CD4-positive, alpha-beta T cell treated with Interleukin-15 for 4 hours (primary cell): ENCODE data around the gene BRSK2.

Source experiments
- DNase-seq: peaks from one replicate; pipeline ENCODE4 v3.0.0-alpha.2; 2020; ENCODE audit warnings: low spot score

Gene BRSK2

DNA sequence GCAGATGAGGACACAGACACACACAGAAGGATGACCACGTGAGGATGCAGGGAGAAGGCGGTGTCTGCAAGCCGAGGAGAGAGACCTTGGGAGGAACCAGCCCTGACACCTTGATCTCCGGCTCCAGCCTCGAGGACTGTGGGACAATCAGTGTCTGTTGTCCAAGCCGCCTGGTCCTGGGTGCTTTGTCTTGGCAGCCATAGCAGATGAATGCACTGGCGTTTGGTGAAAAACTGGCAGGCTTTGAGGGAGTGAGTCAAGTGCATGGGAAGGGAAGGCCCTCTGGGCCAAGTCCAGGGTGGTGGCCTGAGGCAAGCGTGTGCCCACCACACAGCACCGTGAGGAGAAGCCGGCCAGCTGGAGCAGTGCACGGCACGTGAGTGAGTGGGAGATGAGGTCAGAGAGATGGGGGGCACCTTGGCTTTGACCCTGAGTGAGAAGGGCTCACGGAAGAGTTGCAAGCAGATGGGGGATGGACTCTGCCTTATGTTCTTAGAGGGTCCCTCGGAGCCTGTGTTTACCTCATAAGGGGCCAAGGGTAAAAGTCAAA, 12.4 kb upstream of the BRSK2 start:
- DNase-seq, result no peak

DNA sequence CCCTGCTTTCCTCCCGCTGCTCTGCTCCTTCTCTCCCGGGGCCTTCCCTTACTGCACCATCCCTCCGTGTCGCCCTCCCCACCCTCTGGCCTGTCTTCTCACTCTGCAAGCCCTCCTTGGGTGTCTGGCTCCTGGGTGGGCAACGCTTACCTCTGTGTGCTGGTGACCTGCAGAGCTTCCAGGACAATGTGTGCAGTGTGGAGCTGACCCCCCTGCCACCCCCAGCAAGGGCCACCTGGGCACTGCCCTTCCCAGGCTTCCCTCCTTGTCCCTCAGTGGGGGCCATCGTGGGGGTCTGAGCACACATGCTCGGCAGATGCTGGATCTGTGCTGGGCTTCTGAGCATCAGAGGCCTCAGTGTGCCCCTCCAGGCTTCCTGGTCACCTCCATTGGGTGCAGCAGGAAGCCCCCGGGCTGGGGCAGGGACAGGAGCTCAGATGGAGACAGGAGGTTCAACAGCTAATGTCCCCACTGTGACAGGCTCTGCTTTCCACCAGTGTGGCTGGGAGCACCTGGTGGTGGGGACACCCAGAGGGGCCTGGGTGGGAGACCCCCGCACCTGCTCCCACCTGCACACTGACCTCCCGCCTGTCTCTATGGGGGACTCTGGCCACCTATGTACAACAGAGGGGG, 7.8 kb upstream of the BRSK2 start:
- no peak for DNase-seq

DNA sequence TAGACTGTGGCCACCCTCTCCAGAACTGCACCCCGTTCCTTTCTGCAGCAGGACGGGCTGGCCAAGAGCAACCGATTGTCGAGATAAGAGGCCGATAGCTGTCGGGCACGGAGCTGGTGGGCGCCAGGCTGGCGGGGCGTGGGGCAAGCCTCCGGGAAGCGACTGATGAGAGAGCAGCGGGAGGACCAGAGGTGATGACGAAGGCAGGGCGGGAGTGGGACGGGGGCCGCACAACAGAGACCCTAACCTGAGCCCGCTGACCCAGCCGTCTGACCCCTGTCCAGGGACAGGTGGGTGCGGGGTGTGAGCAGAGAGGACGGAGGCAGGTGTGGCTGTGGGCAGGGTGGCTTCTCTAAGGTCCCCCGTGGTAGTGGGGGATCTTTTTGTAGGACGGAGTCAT, 7.3 kb upstream of the BRSK2 start:
- no peak for DNase-seq

DNA sequence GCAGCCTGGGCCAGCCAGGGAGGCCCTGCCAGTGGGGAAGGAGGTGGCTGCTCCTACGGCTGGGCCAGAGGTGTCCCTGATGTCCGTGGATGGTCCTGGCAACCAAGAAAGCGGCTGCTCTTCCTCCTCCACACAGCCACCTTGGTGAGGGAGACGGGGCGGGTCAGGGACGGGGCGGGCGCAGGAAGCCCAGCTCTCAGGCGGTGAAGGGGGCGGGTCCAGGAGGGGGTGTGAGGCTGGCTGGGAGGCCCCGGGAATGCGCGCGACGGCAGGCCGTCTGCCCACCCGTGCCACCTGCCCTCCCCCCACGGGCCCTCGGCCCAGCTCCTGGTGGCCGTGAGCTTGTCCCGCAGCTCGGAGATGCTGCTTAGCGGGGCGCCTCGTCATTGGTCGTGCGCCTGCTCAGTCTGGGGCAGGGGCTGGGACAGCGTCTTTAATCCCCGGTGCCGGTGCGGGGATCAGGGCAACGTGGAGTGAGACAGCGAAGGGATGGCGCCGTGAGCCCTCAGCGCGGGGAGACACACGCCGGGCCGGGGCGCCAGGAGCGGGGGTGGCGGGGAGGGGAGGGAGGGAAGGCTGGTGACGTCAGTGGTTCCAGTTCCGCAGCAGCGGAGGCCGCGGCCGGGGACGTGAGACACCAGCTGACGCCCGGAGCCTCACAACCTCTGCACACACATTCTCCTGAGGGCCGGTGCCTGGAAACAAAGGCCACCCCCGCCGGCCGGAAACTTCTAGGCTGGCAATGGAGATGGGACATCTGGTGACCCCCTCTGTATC, 6.7 kb upstream of the BRSK2 start:
- peak; percentile 61 for DNase-seq

DNA sequence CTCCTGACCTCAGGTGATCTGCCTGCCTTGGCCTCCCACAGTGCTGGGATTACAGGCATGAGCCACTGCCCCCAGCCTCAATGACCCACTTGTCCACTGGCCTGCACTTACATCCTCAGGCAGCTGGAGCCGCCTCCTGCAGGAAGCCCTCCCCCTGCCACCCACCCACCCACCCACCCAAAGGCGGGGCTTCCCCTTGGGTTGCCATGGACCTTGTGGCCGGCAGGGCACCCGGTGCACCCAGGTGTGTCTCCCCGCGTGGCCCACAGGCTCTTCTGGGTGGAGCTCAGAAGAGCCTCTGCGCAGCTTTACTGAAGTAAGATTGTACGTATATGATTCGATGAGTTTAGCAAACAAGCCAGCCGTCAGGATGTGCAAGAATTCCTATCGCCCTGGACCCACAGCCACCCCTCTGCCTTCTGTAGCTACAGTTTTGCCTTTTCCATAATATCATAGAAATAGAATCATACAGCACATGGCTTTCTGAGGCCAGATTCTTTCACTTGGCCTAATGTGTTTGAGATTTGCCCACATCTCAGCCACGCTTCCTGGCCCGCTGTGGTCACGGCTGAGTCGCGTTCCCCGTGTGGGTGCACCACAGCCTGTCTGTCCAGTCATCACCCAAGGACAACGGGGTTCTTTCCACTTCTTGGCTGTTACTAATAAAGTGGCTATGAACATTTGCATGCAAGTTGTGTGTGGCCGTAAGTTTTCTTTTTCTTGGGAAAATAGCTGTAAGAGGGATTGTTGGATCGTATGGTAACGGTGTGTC, 5.3 kb upstream of the BRSK2 start:
- no peak for DNase-seq

DNA sequence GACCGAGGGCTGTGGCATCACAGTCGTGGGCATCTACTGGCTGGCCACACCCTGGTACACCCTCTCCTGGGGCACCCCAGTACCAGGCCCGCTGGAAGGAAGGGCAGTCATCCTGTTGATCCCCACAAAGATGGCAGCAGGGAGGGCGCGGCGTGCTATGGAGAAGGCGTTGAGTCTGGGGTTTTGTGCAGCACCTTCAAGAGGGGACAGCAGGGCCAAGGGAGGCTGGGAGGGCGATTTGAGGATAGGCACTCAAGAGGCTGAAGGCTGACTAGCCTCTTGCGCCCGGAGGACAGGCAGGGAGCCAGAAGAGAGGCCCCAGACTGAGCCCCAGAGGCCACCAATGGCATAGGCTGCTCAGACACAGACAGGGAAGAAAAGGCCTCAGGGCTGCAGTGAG, 2.2 kb upstream of the BRSK2 start:
- no peak for DNase-seq

DNA sequence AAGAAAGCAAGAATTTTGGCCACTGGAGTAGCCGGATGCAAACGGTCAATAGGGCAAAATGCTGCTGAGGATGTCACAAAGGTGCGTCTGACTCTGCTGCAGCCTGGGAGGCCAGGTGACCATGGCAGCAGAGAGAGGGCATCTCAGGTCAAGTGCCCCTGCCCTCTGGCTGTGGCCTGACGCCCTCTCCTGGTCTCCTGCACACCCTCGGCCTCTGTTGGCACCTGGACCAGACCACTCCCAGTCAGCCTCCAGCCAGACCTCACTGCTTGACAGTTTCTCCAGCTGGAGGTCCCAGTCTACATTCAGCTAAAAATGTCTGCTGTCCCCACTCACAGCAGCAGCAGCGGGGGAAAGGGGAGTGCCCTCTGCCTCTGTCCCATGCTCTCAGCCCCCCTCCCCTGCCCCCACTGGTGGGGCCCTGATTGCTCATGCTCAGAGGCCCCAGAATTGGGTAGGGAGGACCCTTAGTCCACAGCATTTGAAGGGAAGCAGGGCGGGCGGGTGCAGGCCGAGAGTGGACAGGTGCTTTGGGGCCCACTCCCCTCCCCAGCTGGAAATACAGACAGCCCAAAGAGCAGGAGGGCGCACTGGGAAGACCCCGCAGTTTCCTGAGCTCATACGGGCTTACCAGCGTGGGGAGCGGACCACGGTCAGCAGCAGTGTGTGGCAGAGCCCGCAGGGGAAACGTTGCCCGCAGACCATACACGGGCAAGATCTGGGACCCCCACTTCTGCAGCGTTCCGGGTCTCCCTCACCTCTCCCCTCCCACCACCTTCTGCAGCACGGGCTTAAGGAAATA, 1.6 kb upstream of the BRSK2 start:
- DNase-seq, result no peak

DNA sequence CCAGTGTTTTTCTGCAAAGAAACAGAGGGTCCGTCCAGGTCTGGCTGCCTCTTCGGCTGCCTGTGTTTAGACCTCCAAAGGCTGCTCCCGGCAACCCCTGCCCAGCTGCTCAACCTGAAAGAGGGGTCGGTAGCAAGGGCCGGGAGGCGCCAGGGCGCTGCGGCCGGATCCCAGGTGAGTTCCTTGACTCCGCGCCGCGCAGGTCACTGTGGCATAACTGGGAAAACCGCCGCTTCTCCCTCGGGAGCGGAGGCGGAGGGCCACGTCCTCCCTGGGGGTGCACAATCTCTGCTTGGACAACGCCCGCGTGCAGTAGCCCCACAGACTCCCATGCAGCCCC, 1.0 kb upstream of the BRSK2 start:
- DNase-seq, result no peak

DNA sequence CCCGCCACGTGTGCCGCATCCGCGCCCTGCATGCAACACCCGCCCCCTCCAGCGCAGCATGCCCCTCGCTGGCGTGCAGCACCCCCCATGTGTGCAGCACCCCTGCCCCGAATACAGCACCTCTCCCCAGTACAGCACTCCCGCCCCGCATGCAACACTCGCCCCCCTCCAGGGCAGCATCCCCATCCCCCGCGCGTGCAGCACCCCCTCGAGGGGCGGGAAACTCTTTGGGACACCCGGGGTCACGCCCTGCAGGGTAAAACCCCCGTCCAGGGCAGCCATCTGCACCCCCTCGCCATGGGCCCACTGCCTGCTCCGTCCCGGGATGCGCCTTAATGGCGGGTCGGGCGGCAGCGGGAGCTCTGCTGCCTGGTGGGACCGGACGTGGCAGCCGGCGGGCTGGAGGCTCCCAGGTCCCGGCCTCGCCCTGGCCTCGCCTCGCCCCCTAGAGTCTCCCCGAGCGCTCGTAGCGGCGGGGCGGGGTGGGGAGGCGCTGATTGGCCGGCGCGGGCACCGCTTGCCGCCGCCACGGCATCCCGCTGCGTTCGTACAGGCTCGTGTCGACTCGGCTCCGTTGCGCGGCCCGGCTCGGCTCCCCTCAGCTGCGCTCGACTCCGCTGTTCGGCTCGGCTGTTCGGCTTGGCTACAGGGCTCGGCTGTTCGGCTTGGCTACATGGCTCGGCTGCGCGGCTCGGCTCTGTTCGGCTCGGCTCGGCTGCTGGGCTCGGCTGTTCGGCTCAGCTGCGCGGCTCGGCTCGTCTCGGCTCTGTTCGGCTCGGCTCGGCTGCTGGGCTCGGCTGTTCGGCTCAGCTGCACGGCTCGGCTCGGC, 417 bp upstream of the BRSK2 start:
- peak; percentile 97 for DNase-seq

DNA sequence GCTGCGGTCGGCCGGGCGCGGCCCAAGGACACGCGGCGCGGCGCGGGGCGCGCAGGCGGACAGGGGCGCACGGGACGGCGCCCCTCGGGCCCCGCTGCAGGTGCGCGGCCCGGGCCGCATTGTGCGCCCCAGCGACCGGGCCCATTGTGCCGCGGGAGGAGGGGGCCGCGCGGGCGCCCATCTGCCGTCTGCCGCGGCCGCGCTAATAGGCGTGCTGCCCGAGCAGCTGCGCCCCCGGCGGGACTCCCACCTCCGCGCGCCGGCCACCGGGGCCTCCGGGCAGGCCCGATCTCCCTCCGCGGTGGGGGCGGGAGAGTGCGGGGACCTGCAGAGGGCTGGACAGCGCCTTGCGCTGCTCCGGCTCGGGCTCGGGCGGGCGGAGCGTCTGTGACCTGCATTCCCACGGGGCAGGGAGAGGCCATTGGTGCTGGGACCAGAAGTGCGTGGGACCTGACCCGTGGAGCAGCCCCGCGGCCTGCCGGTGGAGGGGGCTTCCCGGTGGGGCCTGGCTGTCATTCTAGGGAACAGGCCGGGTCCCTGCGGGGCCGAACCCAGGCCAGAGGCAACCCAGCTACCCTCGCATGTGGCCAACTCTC, 933 bp downstream of the BRSK2 start:
- DNase-seq, result no peak

DNA sequence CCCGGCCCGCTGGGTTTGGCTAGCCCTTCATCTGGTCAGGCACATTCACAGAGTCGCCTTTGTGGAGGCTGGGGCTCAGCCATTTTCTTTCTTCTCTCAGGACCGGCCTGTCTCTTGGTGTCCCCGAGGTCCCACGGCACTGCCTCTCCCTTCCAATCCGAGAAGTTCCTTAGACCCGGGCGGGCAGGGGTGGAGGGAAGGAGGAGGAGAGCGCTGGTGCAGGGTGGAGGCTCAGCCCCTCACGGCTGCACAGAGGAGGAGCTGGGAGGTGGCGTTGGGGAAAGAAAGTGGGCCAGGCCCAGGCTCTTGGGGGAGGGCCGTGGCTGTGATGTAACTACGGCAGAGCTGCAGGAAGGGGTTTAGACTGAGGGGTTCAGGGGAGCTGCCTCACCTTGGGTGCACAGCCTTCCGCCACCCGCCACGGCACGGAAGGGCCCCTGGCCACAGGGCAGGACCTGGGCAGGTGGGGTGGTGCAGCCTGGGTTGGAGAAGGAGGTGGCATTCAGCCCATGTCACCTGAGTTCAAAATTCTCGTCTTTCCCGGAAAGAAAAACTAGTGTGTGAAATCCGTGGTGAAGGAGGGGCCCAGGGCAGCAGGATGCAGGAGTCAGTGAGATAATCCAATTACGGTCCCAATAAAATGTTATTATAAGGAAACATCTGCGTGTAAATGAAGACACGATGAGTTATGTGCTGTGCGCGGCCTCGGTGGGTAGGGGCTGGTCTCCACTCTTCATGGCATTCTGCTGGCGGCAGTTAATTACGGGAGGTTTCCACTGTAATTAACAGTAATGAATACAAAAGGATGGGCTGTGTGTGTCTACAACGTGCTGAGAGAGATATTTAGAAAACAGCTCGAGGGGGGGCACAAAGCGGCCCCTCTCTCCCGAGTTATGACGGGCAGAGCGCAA, 1.7 kb downstream of the BRSK2 start:
- DNase-seq, result no peak

DNA sequence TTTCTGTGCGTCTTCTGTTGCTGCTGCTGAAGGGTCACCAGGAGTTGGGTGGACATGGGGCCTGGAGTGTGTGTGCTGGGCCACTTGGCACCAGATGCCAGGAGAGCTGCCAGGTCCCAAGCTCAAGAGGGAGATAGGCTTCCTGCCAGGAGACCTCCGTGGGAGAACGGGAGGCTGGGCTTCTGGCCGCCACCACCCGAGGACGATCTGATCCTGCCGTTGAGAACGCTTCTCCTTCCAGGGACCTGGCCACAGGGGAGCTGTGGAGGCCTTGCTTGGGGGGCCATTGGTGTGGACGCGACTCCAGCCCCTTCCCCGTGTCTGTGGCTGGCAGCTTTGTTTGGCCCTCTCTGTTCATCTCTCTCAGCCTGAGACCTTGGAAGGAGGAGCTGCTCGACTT, 2.4 kb downstream of the BRSK2 start:
- no peak for DNase-seq

DNA sequence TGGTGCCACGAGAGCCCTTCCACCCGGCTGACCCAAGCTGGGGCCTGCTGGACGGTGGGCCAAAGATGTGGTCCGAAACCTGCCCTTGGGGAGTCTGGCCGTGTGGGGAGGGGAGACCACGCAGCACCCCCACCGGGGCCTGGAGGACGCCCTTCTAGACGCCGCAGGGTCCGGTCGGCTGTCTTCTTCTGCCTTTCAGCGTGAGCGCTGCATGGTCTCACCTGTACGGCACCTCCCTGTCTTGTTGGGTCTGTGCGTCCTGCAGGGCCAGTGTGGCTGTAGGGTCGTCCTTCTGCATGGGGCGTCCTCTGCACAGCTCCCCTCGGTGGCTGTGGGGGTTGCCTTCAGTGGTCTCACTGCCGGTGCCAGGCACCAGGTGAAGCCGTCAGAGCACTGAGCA, 2.8 kb downstream of the BRSK2 start:
- DNase-seq, result no peak

DNA sequence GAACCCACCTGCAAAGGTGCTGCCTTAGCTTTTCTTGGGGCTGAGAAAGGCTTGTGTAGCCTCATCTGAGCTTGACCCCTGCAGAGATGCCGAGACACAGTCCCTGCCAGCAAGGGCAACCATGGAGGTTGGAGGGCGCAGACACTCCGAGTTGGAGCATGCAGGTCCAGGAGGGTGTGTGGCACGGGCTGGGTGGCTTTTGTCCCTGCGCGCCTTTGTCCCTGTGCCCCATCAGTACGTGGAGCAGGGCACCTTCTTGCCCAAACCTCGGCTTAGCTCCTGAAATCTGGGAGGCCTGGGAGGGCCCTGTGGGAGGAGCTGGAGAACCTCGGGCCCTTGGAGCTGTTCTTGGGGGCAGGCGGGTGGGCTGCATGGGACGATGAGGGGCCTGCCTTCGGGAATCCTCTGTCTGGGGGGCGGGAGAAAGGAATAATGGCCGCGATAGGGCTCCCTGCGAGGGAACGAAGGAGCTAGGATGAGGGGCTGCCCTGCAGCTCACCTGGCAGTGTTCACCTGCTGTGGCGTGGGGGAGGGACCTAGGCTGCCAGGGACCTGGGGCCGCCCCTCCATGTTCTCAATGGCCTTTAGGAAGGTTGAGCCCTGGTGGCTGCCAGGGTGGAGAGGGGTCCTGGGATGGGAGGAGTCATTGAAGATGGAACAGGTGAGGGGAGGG, 3.4 kb downstream of the BRSK2 start:
- no peak for DNase-seq

DNA sequence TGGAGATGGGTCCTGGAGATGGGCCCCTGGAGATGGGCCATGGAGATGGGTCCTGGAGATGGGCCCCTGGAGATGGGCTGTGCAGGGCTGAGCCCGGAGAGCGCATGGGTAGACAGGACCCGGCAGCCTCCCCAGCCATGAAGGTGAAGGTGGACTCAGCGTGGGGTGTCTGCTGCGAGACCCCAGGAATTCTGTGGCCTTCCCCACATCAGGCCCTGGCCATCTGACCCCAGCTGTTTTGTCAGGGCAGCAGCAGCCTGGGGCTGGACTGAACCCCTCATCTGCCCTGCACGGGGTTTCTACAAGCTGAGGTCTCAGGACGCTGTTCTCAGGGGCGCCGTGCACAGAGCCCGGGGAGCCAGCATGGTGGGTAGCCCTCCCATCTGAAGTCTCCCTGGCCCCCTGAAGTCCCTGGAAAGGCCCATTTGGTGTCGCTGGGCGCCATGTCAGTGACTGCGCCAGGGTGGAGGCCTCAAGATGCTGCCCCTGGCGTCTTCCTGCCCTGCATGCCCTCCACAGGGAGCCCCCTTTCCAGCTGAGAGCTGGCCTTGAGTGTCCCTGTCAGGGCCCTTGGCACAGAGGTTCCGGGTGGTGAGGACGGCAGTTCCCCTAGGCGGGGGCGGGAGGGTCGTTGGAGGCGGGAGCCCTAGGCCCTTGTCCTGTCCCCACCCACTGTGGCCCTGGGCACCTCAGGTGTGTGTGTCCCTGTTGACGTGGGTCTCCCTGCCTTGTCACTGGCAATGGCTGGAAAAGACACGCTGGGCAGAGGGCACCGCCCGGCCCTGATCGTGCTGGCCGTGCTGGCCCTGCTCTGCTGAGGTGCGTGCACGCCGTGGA, 5.4 kb downstream of the BRSK2 start:
- DNase-seq, result no peak

DNA sequence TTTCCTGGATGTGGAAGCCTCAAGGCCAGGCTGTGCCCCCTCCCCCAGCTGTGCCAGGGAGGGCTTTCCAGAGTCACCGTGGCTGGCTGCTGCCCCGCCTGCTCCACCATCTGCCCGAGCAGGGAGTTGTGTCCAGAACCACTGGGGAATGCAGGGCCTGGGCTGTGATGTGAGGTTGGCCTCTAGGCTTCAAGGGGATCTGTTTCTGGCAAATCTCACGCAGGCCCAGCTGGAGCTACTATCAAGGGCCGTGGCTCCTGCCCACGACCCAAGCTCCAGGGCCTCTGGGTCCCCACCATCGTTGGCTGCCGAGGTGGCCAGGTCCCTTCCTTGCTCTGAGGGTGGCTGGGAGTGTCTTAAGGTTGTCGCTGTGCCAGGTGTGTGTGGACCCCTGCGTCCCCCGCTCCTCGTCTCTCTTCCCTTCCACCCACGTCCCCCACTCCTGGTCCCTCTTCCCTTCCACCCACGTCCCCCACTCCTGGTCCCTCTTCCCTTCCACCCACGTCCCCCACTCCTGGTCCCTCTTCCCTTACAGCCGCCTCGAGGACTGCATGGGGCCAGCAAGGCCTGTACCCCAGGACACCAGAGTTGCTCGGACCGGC, 6.1 kb downstream of the BRSK2 start:
- DNase-seq, result no peak

DNA sequence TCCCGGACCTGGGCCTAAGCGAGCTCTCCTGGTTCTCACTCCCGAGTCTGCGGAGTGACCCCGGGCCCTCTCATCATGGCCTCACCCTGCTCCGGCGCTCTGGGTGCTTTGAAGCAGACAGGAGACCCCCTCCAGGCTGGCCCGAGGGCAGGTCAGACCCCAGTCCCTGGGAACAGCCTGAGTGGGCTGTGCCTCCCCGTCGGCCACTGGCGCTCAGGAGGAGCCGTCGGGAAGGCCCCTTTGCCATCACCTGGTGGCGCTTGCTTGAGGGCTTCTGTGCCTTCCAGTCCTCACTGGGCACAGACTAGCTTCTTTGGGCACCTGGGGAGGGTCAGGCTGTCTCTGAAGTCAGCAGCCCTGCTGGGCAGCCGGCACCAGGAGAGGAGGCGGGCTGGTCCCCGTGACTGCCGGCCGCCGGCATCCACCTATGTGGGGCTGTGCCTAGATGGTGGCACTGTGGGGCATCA, 6.7 kb downstream of the BRSK2 start:
- no peak for DNase-seq
